ENCODE results near the gene GLIS1. TPM values are rescaled to one million over a fixed set of nuclear protein-coding genes. Genes with fewer than 3 reads are reported as not detected.

GLIS1 gene
- total and polyA plus RNA-seq, 10 of the 15 experiments (the other 5 are each of a cell fraction or from before 2014, with no cell fraction given): not detected

- TF ChIP-seq LARP7 (IDR thresholded peaks at IDR 0.05): no peak
- TF ChIP-seq MXI1 (IDR thresholded peaks at IDR 0.05; ENCODE audit: low read depth, low read length): no peak
- TF ChIP-seq ZBTB11 (CRISPR knock-in tag; IDR thresholded peaks at IDR 0.05): no peak
- no peak for TF ChIP-seq ESRRA (IDR thresholded peaks at IDR 0.05; ENCODE audit: low read length)
- no peak for TF ChIP-seq SIX5 (IDR thresholded peaks at IDR 0.05; ENCODE audit: low read depth, low read length, severe bottlenecking)
These were observed 189.2 kb downstream of the GLIS1 start (continued) for GRCh38 chr1:53549781-53550180.

- ChIA-PET RAD21 (ENCODE audit: unreplicated experiment) (no interaction called here), CTCF (interaction anchor here (0.8 kb wide), 1 partner anchor 11 kb away, joined by 3 read pairs; no protein-coding TSS in a partner anchor), SMC1A (ENCODE audit: uncharacterized antibody, unreplicated experiment) (no interaction called here), POLR2A (no interaction called here)
- no peak overlapping the region for H2AFZ ChIP-seq (ENCODE audit: control insufficient read depth, low read depth, low read length)
- no peak overlapping the region for H3K4me3 ChIP-seq
- WGBS (ENCODE audit: insufficient coverage, insufficient replicate concordance, low lambda C conversion rate, missing lambda C conversion rate): 7% methylated on average over 2 of the region's 2 CpGs
- DNase-seq (ENCODE audit: low read depth, low spot score) (no peak), ATAC-seq (no peak), FAIRE-seq (no peak)
- no peaks in the 10 kb centered on the region for H3K36me3 ChIP-seq (ENCODE audit: control insufficient read depth in 2 of 2, insufficient read depth in 2 of 2, low read length in 1 of 2)
- H3K9ac ChIP-seq (ENCODE audit: control insufficient read depth, insufficient read depth, low read length): no peak overlapping the region
- no TSS peak for BruUV-seq (replicated peaks)
- H3K27me3 ChIP-seq (replicated peaks in 1 of 2; ENCODE audit: control insufficient read depth in 2 of 2, insufficient read depth in 2 of 2, low read length in 1 of 2): peaks cover 0 to 1% of the 10 kb centered on the region in 2 experiments; a peak in 3 of 4 replicates
- no peak overlapping the region for H3K27ac ChIP-seq (ENCODE audit: control insufficient read depth, insufficient read depth)
- H3K4me2 ChIP-seq (ENCODE audit: control insufficient read depth, insufficient read depth): no peak overlapping the region
- no peaks in the 10 kb centered on the region for H3K4me1 ChIP-seq (ENCODE audit: control insufficient read depth, insufficient read depth, low read length)
- in situ Hi-C loops (cut with MboI): no loop called here
- H4K20me1 ChIP-seq (ENCODE audit: control insufficient read depth, insufficient read depth): no peaks in the 10 kb centered on the region
- intact Hi-C loops (cut with micrococcal nuclease; ENCODE audit: unreplicated experiment): no loop called here
- no peaks in the 10 kb centered on the region for H3K79me2 ChIP-seq (ENCODE audit: control insufficient read depth, insufficient read depth, low read length)
- H3K9me3 ChIP-seq (replicated peaks; ENCODE audit: control insufficient read depth, insufficient read depth, low read length): no peaks in the 10 kb centered on the region; the same call in 2 of the 3 replicates
- TF ChIP-seq E2F4 (IDR thresholded peaks at IDR 0.05; ENCODE audit: low read depth, low read length): no peak
- no peak for TF ChIP-seq NKRF (conservative IDR thresholded peaks at IDR 0.05)
- TF ChIP-seq NRF1 (conservative IDR thresholded peaks at IDR 0.05; ENCODE audit: low read depth, low read length): no peak
- no peak for TF ChIP-seq ASH2L (IDR thresholded peaks at IDR 0.05; ENCODE audit: borderline replicate concordance, low read depth)
- no peak for TF ChIP-seq ZNF207 (IDR thresholded peaks at IDR 0.05; ENCODE audit: borderline replicate concordance)
- TF ChIP-seq ELK1 (IDR thresholded peaks at IDR 0.05; ENCODE audit: low read depth, low read length): no peak
- TF ChIP-seq WRNIP1 (IDR thresholded peaks at IDR 0.05; ENCODE audit: borderline replicate concordance, low read depth, low read length): no peak
- TF ChIP-seq CBFB (IDR thresholded peaks at IDR 0.05; ENCODE audit: low read depth): no peak
- TF ChIP-seq MYB (IDR thresholded peaks at IDR 0.05; ENCODE audit: borderline replicate concordance, low read depth, low read length): no peak
These were observed 189.7 kb downstream of the GLIS1 start for GRCh38 chr1:53549287-53549686.

All from GM12878 (cell line).